GM13977 (cell line): ENCODE results near the gene PLEKHG4.

Source experiments
- DNase-seq: peaks from one replicate; pipeline ENCODE4 v3.0.0; 2012; ENCODE audit warnings: low spot score
- CTCF ChIP-seq: IDR thresholded peaks from 2 replicates; pipeline ENCODE4 v1.5.1; 2012; ENCODE audit warnings: mild to moderate bottlenecking, control low read depth; ENCODE audit not compliant: insufficient read depth; ENCODE audit errors: extremely low read depth, missing control alignments
- in situ Hi-C: fragments of 300-500 bp; cut with MboI; formaldehyde crosslinking; loops from one replicate; pipeline ENCODE4 v1.12.0; 2022; ENCODE audit warnings: low sequenced_read_pairs, low pct_unique_long_range_greater_than_20kb, mixed read lengths, inconsistent platforms; ENCODE audit not compliant: unreplicated experiment

The PLEKHG4 gene

GRCh38 chr16:67326472-67327309, 47.4 kb downstream of the PLEKHG4 start, which contains the start of the genes KCTD19 and LRRC36:
TSS of gene KCTD19 (minus strand) at chr16:67326741. CDS start at chr16:67326707, 34 bp downstream.
TSS of gene LRRC36 (plus strand) at chr16:67326815. CDS start at chr16:67326863, 48 bp downstream.
- in situ Hi-C loops = no loop called here
- peak; percentile 87 for DNase-seq
- peak; percentile 80 for TF ChIP-seq CTCF

- in situ Hi-C loops = no loop called here
- no peak for TF ChIP-seq CTCF
- no peak for DNase-seq
Observed at GRCh38 chr16:67327743-67328142, 48.4 kb downstream of the PLEKHG4 start.

GRCh38 chr16:67329901-67330300, 50.6 kb downstream of the PLEKHG4 start:
- TF ChIP-seq CTCF = no peak
- no peak for DNase-seq
- in situ Hi-C loops = no loop called here

- DNase-seq = no peak
- in situ Hi-C loops = no loop called here
- TF ChIP-seq CTCF = no peak
Observed at GRCh38 chr16:67333315-67333714, 54.0 kb downstream of the PLEKHG4 start.

GRCh38 chr16:67336116-67336515, 56.8 kb downstream of the PLEKHG4 start:
- DNase-seq = no peak
- TF ChIP-seq CTCF = no peak
- in situ Hi-C loops = no loop called here

GRCh38 chr16:67336648-67337047, 57.3 kb downstream of the PLEKHG4 start:
- TF ChIP-seq CTCF = no peak
- DNase-seq = no peak
- in situ Hi-C loops = no loop called here
